Activated naive CD4-positive, alpha-beta T cell treated with anti-CD3 and anti-CD28 coated beads for 36 hours (primary cell): Measurements from ENCODE around the gene OST4. TPM values are rescaled to one million over a fixed set of nuclear protein-coding genes. Genes with fewer than 3 reads are reported as not detected.

Experiments
- CTCF ChIA-PET: fragments of 350-600 bp; sonication (Branson Sonifier 250); formaldehyde crosslinking; loops from one replicate; lab custom pipeline; 2021; ENCODE audit warnings: antibody characterized with exemption; lab: Charles Lee
- DNase-seq: peaks from one replicate; pipeline ENCODE4 v3.0.0-alpha.2; 2020
- H3K27ac Mint-ChIP-seq: one replicate; pipeline ENCODE4 v1.8.0; 2021; ENCODE audit warnings: mild to moderate bottlenecking, mixed read lengths
- H3K27me3 Mint-ChIP-seq: one replicate; pipeline ENCODE4 v1.8.0; 2021; ENCODE audit warnings: low read depth, mixed read lengths
- H3K36me3 Mint-ChIP-seq: one replicate; pipeline ENCODE4 v1.8.0; 2021; ENCODE audit warnings: low read depth, mixed read lengths
- H3K4me1 Mint-ChIP-seq: one replicate; pipeline ENCODE4 v1.8.0; 2021; ENCODE audit warnings: low read depth, mixed read lengths
- H3K4me3 Mint-ChIP-seq: one replicate; pipeline ENCODE4 v1.8.0; 2021; ENCODE audit warnings: mild to moderate bottlenecking, moderate library complexity, mixed read lengths
- H3K9me3 Mint-ChIP-seq: one replicate; pipeline ENCODE4 v1.8.0; 2021; ENCODE audit warnings: mixed read lengths
- intact Hi-C: fragments of 100-400 bp; cut with micrococcal nuclease; formaldehyde crosslinking; loops from one replicate; pipeline ENCODE4 v1.15.1; 2023
- total RNA-seq, 2 experiments: library from RNA; stranded (reverse); gene quantifications; one replicate each; pipeline ENCODE4 v1.2.3, GENCODE V29; 2021

The OST4 gene
- total RNA-seq, 2 experiments from 2014 or later = 257 to 282 TPM

- intact Hi-C loops = no loop called here
- H3K4me3 Mint-ChIP-seq = no peak overlapping the region
- H3K9me3 Mint-ChIP-seq = no peaks in the 10 kb centered on the region
- H3K36me3 Mint-ChIP-seq = peaks cover 2% of the 10 kb centered on the region
- H3K27ac Mint-ChIP-seq = no peak overlapping the region
- H3K4me1 Mint-ChIP-seq = peaks cover 14% of the 10 kb centered on the region
- H3K27me3 Mint-ChIP-seq = no peaks in the 10 kb centered on the region
- DNase-seq = no peak
- CTCF ChIA-PET = interaction anchor here (0.9 to 2.2 kb wide), 4 partner anchors 10 to 181 kb away, joined by 3 to 8 read pairs (median 6); no protein-coding TSS in a partner anchor
Observed at GRCh38 chr2:27027211-27027651, 44.2 kb downstream of the OST4 start.

GRCh38 chr2:27025861-27026851, 45.3 kb downstream of the OST4 start:
- CTCF ChIA-PET = interaction anchor here (0.8 to 2.2 kb wide), 5 partner anchors 9 to 254 kb away, joined by 3 to 8 read pairs (median 4); no protein-coding TSS in a partner anchor
- intact Hi-C loops = no loop called here
- no peaks in the 10 kb centered on the region for H3K9me3 Mint-ChIP-seq

GRCh38 chr2:27025281-27025800, 46.1 kb downstream of the OST4 start:
- Mint-ChIP-seq H3K36me3 (no peaks in the 10 kb centered on the region), H3K4me3 (no peak overlapping the region), H3K27me3 (no peaks in the 10 kb centered on the region), H3K27ac (no peak overlapping the region), H3K9me3 (no peaks in the 10 kb centered on the region), H3K4me1 (peaks cover 2% of the 10 kb centered on the region)
- no peak for DNase-seq
- intact Hi-C loops = no loop called here
- CTCF ChIA-PET = interaction anchor here (0.8 to 2.2 kb wide), 5 partner anchors 9 to 255 kb away, joined by 3 to 8 read pairs (median 4); no protein-coding TSS in a partner anchor

More at GRCh38 chr2:27025861-27026851, 45.3 kb downstream of the OST4 start:
- DNase-seq = no peak
- no peak overlapping the region for H3K4me3 Mint-ChIP-seq
- H3K27ac Mint-ChIP-seq = no peak overlapping the region
- H3K4me1 Mint-ChIP-seq = peaks cover 4% of the 10 kb centered on the region
- H3K36me3 Mint-ChIP-seq = no peaks in the 10 kb centered on the region
- H3K27me3 Mint-ChIP-seq = no peaks in the 10 kb centered on the region

GRCh38 chr2:27024812-27025211, 46.6 kb downstream of the OST4 start:
- H3K36me3 Mint-ChIP-seq = no peaks in the 10 kb centered on the region
- intact Hi-C loops = no loop called here
- no peak for DNase-seq

GRCh38 chr2:27024188-27024587, 47.3 kb downstream of the OST4 start:
- Mint-ChIP-seq H3K4me1 (peaks cover 2% of the 10 kb centered on the region), H3K9me3 (no peaks in the 10 kb centered on the region), H3K27me3 (no peaks in the 10 kb centered on the region)

More at GRCh38 chr2:27024812-27025211, 46.6 kb downstream of the OST4 start:
- Mint-ChIP-seq H3K27me3 (no peaks in the 10 kb centered on the region), H3K9me3 (no peaks in the 10 kb centered on the region), H3K4me3 (no peak overlapping the region), H3K4me1 (peaks cover 2% of the 10 kb centered on the region), H3K27ac (no peak overlapping the region)
- CTCF ChIA-PET = interaction anchor here (0.7 to 1.2 kb wide), 2 partner anchors 30 to 255 kb away, joined by 3 read pairs; no protein-coding TSS in a partner anchor

GRCh38 chr2:27023740-27024139, 47.7 kb downstream of the OST4 start:
- no peak for DNase-seq
- intact Hi-C loops = no loop called here
- H3K27me3 Mint-ChIP-seq = no peaks in the 10 kb centered on the region
- H3K27ac Mint-ChIP-seq = no peak overlapping the region
- no peaks in the 10 kb centered on the region for H3K36me3 Mint-ChIP-seq
- H3K4me1 Mint-ChIP-seq = no peaks in the 10 kb centered on the region
- CTCF ChIA-PET = interaction anchor here (0.6 to 1.4 kb wide), 3 partner anchors 8 to 177 kb away, joined by 3 to 5 read pairs (median 4); no protein-coding TSS in a partner anchor
- no peaks in the 10 kb centered on the region for H3K9me3 Mint-ChIP-seq
- H3K4me3 Mint-ChIP-seq = no peak overlapping the region

More at GRCh38 chr2:27024188-27024587, 47.3 kb downstream of the OST4 start:
- no peaks in the 10 kb centered on the region for H3K36me3 Mint-ChIP-seq
- H3K27ac Mint-ChIP-seq = no peak overlapping the region
- intact Hi-C loops = no loop called here
- DNase-seq = no peak
- H3K4me3 Mint-ChIP-seq = no peak overlapping the region
- CTCF ChIA-PET = interaction anchor here (0.6 to 0.7 kb wide), 2 partner anchors 9 to 30 kb away, joined by 3 read pairs; no protein-coding TSS in a partner anchor

- intact Hi-C loops = no loop called here
- no peaks in the 10 kb centered on the region for H3K36me3 Mint-ChIP-seq
Observed at GRCh38 chr2:27021253-27022049, 50.0 kb downstream of the OST4 start.

More at GRCh38 chr2:27021253-27022049, 50.0 kb downstream of the OST4 start:
- no peak for DNase-seq
- no peaks in the 10 kb centered on the region for H3K9me3 Mint-ChIP-seq
- no peaks in the 10 kb centered on the region for H3K27me3 Mint-ChIP-seq
- CTCF ChIA-PET = no interaction called here
- H3K4me3 Mint-ChIP-seq = no peak overlapping the region
- no peak overlapping the region for H3K27ac Mint-ChIP-seq
- no peaks in the 10 kb centered on the region for H3K4me1 Mint-ChIP-seq

Other genes with a start within 250 kb of the OST4 start
- gene DPYSL5, start 223.5 kb downstream of the OST4 start, total RNA-seq = under 1 TPM in 1 of 2 experiments, not detected in 1; 0.07 TPM
- gene MAPRE3, start 101.0 kb downstream of the OST4 start, total RNA-seq = 1 to 10 TPM; 2.9 to 3.8 TPM
- gene TMEM214, start 38.7 kb downstream of the OST4 start, total RNA-seq = 10 to 100 TPM; 38.3 to 41.3 TPM
- gene AGBL5, start 20.0 kb downstream of the OST4 start, total RNA-seq = 10 to 100 TPM; 19.1 to 19.7 TPM
- gene EMILIN1, start 7.0 kb upstream of the OST4 start, total RNA-seq = under 1 TPM; 0.15 to 0.29 TPM
- 10 to 100 TPM in 1 of 2 experiments, 1 to 10 TPM in 1; 9.5 to 10.2 TPM for gene KHK, start 15.1 kb upstream of the OST4 start, total RNA-seq
- gene CGREF1, start 47.5 kb upstream of the OST4 start, total RNA-seq = 1 to 10 TPM; 5.8 to 6.6 TPM
- under 1 TPM; 0.17 to 0.19 TPM for gene ABHD1, start 52.2 kb upstream of the OST4 start, total RNA-seq
- 10 to 100 TPM; 45.2 to 49.5 TPM for gene PREB, start 63.0 kb upstream of the OST4 start, total RNA-seq
- gene PRR30, start 67.8 kb upstream of the OST4 start, total RNA-seq = not detected
- gene TCF23, start 77.3 kb upstream of the OST4 start, total RNA-seq = not detected
- 10 to 100 TPM; 80.5 to 80.8 TPM for gene ATRAID, start 140.4 kb upstream of the OST4 start, total RNA-seq
- gene SLC5A6, start 140.6 kb upstream of the OST4 start, total RNA-seq = 10 to 100 TPM; 22.6 to 24.8 TPM
- gene CAD, start 145.7 kb upstream of the OST4 start, total RNA-seq = 100 to 1,000 TPM; 109 to 112 TPM
- gene SLC30A3, start 191.4 kb upstream of the OST4 start, total RNA-seq = under 1 TPM; 0.55 to 0.67 TPM
- gene DNAJC5G, start 203.8 kb upstream of the OST4 start, total RNA-seq = not detected
- gene TRIM54, start 210.8 kb upstream of the OST4 start, total RNA-seq = not detected
- under 1 TPM; 0.45 to 0.89 TPM for gene UCN, start 236.8 kb upstream of the OST4 start, total RNA-seq